IMR-90 (cell line): ENCODE measurements around the gene BIRC5. TPM values are rescaled to one million over a fixed set of nuclear protein-coding genes. Genes with fewer than 3 reads are reported as not detected.

Experiments used
- ATAC-seq: fragments of 200-7000 bp; cut with Tn5 transposase; 2 replicates; pipeline ENCODE4 v1.9.1; 2020; ENCODE audit warnings: low read depth, mild to moderate bottlenecking, moderate library complexity
- BruUV-seq: library from RNA; stranded (reverse); fragments of 400-500 nt; replicated peaks from 2 replicates; lab custom pipeline; 2021; lab: Mats Ljungman, UMichigan
- CTCF ChIA-PET: fragments of 300-600 bp; formaldehyde crosslinking; extraction: SDS; loops from one replicate; lab custom pipeline; 2021; ENCODE audit warnings: antibody characterized with exemption; lab: Yijun Ruan, JAX
- POLR2A ChIA-PET: fragments of 300-600 bp; sonication (Branson Sonifier 250); formaldehyde crosslinking; loops from one replicate; lab custom pipeline; 2022; ENCODE audit warnings: antibody characterized with exemption; ENCODE audit not compliant: unreplicated experiment; lab: Charles Lee
- DNase-seq: peaks from one replicate; pipeline ENCODE4 v3.0.0; 2013
- H2AFZ ChIP-seq: replicated peaks from 2 replicates; pipeline ENCODE3; 2013; ENCODE audit warnings: low read length, mild to moderate bottlenecking; ENCODE audit not compliant: poor library complexity
- H2AK5ac ChIP-seq: 2 replicates; pipeline ENCODE4 v1.6.1; 2013; ENCODE audit warnings: low read depth, low read length, inconsistent platforms
- H2AK9ac ChIP-seq: replicated peaks from 2 replicates; pipeline ENCODE3; 2013; ENCODE audit warnings: mild to moderate bottlenecking, low read depth, low read length, moderate library complexity; ENCODE audit not compliant: poor library complexity
- H2BK120ac ChIP-seq: 2 replicates; pipeline ENCODE4 v1.6.1; 2013; ENCODE audit warnings: low read depth, low read length, inconsistent platforms
- H2BK15ac ChIP-seq: 3 replicates; pipeline ENCODE4 v1.6.1; 2013; ENCODE audit warnings: low read depth, low read length, inconsistent platforms
- H2BK20ac ChIP-seq: 2 replicates; pipeline ENCODE4 v1.6.1; 2013; ENCODE audit warnings: low read depth, mild to moderate bottlenecking, inconsistent platforms, low read length, moderate library complexity
- H2BK5ac ChIP-seq: 2 replicates; pipeline ENCODE4 v1.6.1; 2013; ENCODE audit warnings: mild to moderate bottlenecking, low read depth, low read length, inconsistent platforms; ENCODE audit not compliant: poor library complexity, severe bottlenecking
- H3K14ac ChIP-seq: replicated peaks from 2 replicates; pipeline ENCODE4 v1.6.1; 2013; ENCODE audit warnings: low read depth, low read length, inconsistent platforms
- H3K18ac ChIP-seq: 2 replicates; pipeline ENCODE4 v1.6.1; 2013; ENCODE audit warnings: low read depth, low read length, control low read depth
- H3K23ac ChIP-seq: 2 replicates; pipeline ENCODE4 v1.6.1; 2013; ENCODE audit warnings: low read depth, low read length, inconsistent platforms
- H3K27ac ChIP-seq: 2 replicates; pipeline ENCODE4 v1.5.1; 2013; ENCODE audit warnings: mild to moderate bottlenecking, control low read depth, low read length; ENCODE audit not compliant: insufficient read depth
- H3K27me3 ChIP-seq: 2 replicates; pipeline ENCODE4 v1.6.1; 2013; ENCODE audit warnings: low read length; ENCODE audit not compliant: control insufficient read depth, insufficient read depth
- H3K36me3 ChIP-seq: 2 replicates; pipeline ENCODE4 v1.6.1; 2013; ENCODE audit warnings: low read length, mixed read lengths; ENCODE audit not compliant: control insufficient read depth, insufficient read depth
- H3K4ac ChIP-seq: 2 replicates; pipeline ENCODE4 v1.6.1; 2013; ENCODE audit warnings: low read depth, low read length, inconsistent platforms
- H3K4me1 ChIP-seq: 2 replicates; pipeline ENCODE4 v1.6.1; 2013; ENCODE audit warnings: low read length, mixed read lengths; ENCODE audit not compliant: control insufficient read depth, insufficient read depth
- H3K4me2 ChIP-seq: 2 replicates; pipeline ENCODE4 v1.6.1; 2013; ENCODE audit warnings: low read depth, mild to moderate bottlenecking, control low read depth, low read length, moderate library complexity
- H3K4me3 ChIP-seq: 2 replicates; pipeline ENCODE4 v1.5.1; 2013; ENCODE audit warnings: low read depth, mild to moderate bottlenecking, control low read depth, low read length, moderate library complexity; ENCODE audit not compliant: insufficient read depth
- H3K56ac ChIP-seq: 2 replicates; pipeline ENCODE4 v1.6.1; 2013; ENCODE audit warnings: low read length, inconsistent platforms; ENCODE audit not compliant: insufficient read depth; ENCODE audit errors: extremely low read depth
- H3K79me1 ChIP-seq, 2 experiments: 2 replicates each; pipeline ENCODE4 v1.6.1; 2013; ENCODE audit warnings: low read length in 2 of 2, inconsistent platforms in 1 of 2, low read depth in 1 of 2
- H3K9ac ChIP-seq: 2 replicates; pipeline ENCODE4 v1.6.1; 2013; ENCODE audit warnings: low read depth, low read length, control low read depth
- H3K9me1 ChIP-seq: 2 replicates; pipeline ENCODE4 v1.6.1; 2013; ENCODE audit warnings: low read length, inconsistent platforms; ENCODE audit not compliant: insufficient read depth
- H3K9me3 ChIP-seq: 2 replicates; pipeline ENCODE4 v1.6.1; 2013; ENCODE audit warnings: low read length; ENCODE audit not compliant: control insufficient read depth, insufficient read depth
- H4K20me1 ChIP-seq: 2 replicates; pipeline ENCODE4 v1.6.1; 2013; ENCODE audit warnings: low read length, inconsistent platforms; ENCODE audit not compliant: insufficient read depth
- H4K5ac ChIP-seq: 2 replicates; pipeline ENCODE4 v1.6.1; 2013; ENCODE audit warnings: mild to moderate bottlenecking, low read depth, low read length, control low read depth
- H4K8ac ChIP-seq, 2 experiments: 2 replicates each; pipeline ENCODE4 v1.6.1; 2013; ENCODE audit warnings: low read depth in 2 of 2, low read length in 2 of 2, control low read depth in 1 of 2, inconsistent platforms in 1 of 2
- H4K91ac ChIP-seq: 2 replicates; pipeline ENCODE4 v1.6.1; 2013; ENCODE audit warnings: low read depth, low read length, inconsistent platforms; ENCODE audit not compliant: insufficient read depth
- CHD1 ChIP-seq: IDR thresholded peaks from 2 replicates; pipeline ENCODE4 v1.6.1; 2012; ENCODE audit warnings: low read depth, low read length, improper control_type of control experiment
- WGBS, 2 experiments: methylation state at CpG; one replicate each; pipeline versions ENCODE4 v1.1.5 to v1.1.7; 2013; ENCODE audit warnings: missing lambda C conversion rate in 2 of 2; ENCODE audit not compliant: insufficient read length in 1 of 2; ENCODE audit errors: extremely low coverage in 2 of 2; 5-methylcytosine and 5-hydroxymethylcytosine counted together
- dilution Hi-C: fragments of 300-500 bp; cut with HindIII; formaldehyde crosslinking; loops from one replicate; pipeline ENCODE4 v1.14.3; 2018; ENCODE audit warnings: low sequenced_read_pairs; ENCODE audit not compliant: unreplicated experiment
- in situ Hi-C: fragments of 300-500 bp; cut with MboI; formaldehyde crosslinking; loops from 3 replicates; pipeline ENCODE4 v1.14.3; 2019; ENCODE audit warnings: low sequenced_read_pairs, inconsistent platforms, mixed read lengths
- intact Hi-C: fragments of 100-400 bp; cut with micrococcal nuclease; formaldehyde crosslinking; loops from 2 replicates; pipeline ENCODE4 v1.10.0; 2022
- polyA plus RNA-seq, 3 experiments: library from polyadenylated mRNA; depleted of rRNA; stranded (reverse); fragments of >200 nt; gene quantifications; 2 replicates each; pipeline ENCODE4 v1.2.3, GENCODE V29; 2012; ENCODE audit warnings: low replicate concordance in 1 of 3
- total RNA-seq: library from RNA; depleted of rRNA; stranded (reverse); fragments of >200 nt; gene quantifications from 2 replicates; pipeline ENCODE4 v1.2.3, GENCODE V29; 2012

BIRC5 gene
- total and polyA plus RNA-seq, 2 of the 4 experiments (the other 2 are of a cell fraction) = 16.6 to 52.7 TPM

GRCh38 chr17:78226759-78227454 is 12.9 kb downstream of the BIRC5 start:
- Histone ChIP-seq H3K56ac (no peak overlapping the region), H2AFZ (peak overlapping the region; percentile 29), H2AK5ac (no peak overlapping the region), H4K91ac (no peak overlapping the region), H3K23ac (no peak overlapping the region), H4K8ac (no peak overlapping the region), H3K4me1 (no peaks in the 10 kb centered on the region), H3K36me3 (no peaks in the 10 kb centered on the region), H2BK120ac (no peak overlapping the region), H3K9me1 (no peaks in the 10 kb centered on the region), H3K27ac (no peak overlapping the region), H3K9me3 (no peaks in the 10 kb centered on the region), H3K18ac (no peak overlapping the region), H3K9ac (no peak overlapping the region), H2BK20ac (no peak overlapping the region), H4K20me1 (no peaks in the 10 kb centered on the region; the same call in 1 of the 2 replicates), H3K27me3 (peaks cover 19% of the 10 kb centered on the region), H3K79me1 (peaks cover 0 to 3% of the 10 kb centered on the region in 2 experiments; a peak in 1 of 4 replicates), H2AK9ac (no peak overlapping the region), H4K5ac (no peak overlapping the region), H2BK5ac (no peak overlapping the region), H3K4me3 (no peak overlapping the region), H2BK15ac (no peak overlapping the region), H3K4ac (no peak overlapping the region), H3K4me2 (no peak overlapping the region), H3K14ac (no peak overlapping the region)
- 100% methylated on average over 2 of the region's 20 CpGs; no CpG with 5 or more reads in 1 of the 2 experiments for WGBS, 2 experiments
- ChIA-PET CTCF (no interaction called here), POLR2A (no interaction called here)
- in situ Hi-C loops (no loop called here), dilution Hi-C loops (no loop called here), intact Hi-C loops (no loop called here)
- no peak for TF ChIP-seq CHD1
- no TSS peak for BruUV-seq
- no peak for ATAC-seq
- no peak for DNase-seq
